KG1 (cell line): ENCODE results near the gene RAPGEF1.
"Not testable (repeated sequence)": the region's sequence is repeated elsewhere in the genome, so short reads cannot be mapped to it uniquely, and the experiment has no call there.

Source experiments
- DNase-seq: peaks from one replicate; lab custom pipeline; 2025; lab: John Stamatoyannopoulos, UW

The RAPGEF1 gene

DNA sequence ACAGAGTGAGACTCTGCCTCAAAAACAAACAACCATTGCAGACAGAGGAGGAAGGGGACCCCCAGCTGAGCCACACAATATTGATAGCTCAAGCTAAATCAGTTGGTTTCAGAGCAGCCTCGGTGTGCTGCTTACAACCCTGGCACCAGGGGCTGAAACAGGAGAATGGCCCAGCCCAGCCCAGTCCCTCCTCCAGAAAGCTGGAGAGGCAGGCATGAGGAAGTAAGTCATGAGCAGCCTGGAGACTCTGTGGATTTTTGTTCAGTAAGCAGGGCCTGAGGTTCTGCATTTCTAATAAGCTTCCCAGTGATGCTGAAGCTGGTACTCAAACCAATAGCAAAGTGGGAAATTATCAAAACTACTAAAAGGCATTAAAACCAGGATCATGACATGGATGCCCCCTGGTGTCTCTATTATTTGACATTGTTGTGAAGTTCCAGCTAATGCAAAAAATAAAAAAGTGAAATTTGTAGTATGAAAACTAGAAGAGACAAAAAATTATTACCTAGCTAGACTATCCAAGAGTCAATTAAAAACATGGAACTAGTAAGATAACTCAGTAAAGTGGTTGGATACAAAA lies 180.4 kb downstream of the RAPGEF1 start:
- DNase-seq: no peak

GRCh38 chr9:131557855-131558548 lies 181.9 kb downstream of the RAPGEF1 start:
- no peak for DNase-seq

GRCh38 chr9:131555841-131556673 lies 183.8 kb downstream of the RAPGEF1 start:
- DNase-seq: no peak

- no peak for DNase-seq
Measured at GRCh38 chr9:131554843-131555351, 185.0 kb downstream of the RAPGEF1 start.

- DNase-seq: no peak
Measured at GRCh38 chr9:131554087-131554842, 185.6 kb downstream of the RAPGEF1 start.

DNA sequence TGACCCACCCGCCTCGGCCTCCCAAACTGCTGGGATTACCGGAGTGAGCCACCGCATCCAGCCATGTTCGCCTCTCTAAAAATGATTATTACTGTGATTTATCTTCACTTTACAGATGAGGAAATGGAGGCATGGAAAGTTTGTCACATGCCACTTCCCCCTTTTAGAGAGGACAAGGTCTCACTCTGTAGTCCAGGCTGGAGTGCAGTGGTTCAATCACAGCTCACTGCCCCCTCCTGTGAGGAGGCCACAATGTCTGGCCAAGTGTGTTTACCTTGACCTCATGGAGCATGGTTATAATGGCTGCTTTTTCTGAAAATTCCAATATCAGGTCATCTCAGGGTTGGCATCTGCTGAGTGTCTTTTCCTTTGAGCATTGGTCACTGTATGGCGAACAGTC lies 187.8 kb downstream of the RAPGEF1 start:
- no peak for DNase-seq

DNA sequence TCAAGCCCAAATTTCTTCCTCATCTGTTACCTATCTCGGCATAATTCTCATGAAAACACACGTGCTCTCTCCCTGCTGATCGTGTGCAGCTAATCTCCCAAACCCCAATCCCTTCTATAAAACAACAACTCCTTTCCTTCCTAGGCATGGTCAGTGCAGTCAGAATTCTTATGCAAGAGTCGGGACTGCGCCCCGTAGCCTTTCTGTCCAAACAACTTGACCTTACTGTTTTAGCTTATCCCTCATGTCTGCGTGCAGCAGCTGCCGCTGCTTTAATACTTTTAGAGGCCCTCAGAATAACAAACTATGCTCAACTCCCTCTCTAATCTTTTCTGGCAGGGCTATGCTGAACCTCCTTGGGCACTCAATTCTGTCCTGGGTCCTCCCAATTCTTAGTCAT lies 189.4 kb downstream of the RAPGEF1 start:
- not testable (repeated sequence) for DNase-seq

- not testable (repeated sequence) for DNase-seq
Measured at GRCh38 chr9:131549186-131549585, 190.7 kb downstream of the RAPGEF1 start.

DNA sequence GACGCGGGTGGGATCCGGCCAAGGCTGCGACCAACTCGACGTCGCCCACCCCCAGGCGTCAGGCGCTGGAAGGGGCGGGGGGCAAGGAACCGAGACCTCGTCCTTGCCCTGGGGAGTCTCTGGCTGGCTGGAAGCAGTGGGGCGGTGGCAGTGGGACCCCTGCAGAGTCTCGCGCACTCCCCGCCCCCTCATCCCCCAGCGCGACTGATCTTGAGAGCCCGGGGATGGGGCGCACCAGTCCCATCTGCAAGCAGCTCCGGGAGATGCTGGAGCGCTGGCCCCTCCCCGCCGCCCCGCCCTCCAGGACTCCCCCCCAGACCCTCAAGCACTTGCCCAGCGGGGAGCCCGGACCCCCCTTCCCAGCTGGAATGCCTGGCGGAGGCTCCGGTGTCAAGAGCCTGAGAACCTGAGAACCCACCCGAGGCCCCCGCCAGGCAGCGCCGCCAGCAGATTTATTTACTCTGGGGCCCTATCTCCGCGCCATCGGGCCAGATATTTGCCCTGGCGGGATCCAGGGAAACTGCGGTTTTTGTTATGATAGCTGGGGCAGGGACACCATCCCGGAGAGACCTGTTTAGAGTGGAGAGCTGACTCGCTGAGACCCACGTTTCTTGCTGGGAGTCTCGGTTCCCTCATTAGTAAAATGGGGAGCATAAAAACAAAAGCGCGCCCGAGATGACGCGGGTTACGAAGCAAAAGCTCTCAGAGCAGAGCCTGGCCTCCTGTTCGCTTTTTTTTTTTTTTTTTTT lies 193.4 kb downstream of the RAPGEF1 start:
- DNase-seq: no peak

GRCh38 chr9:131545786-131546335 lies 194.0 kb downstream of the RAPGEF1 start:
- DNase-seq: no peak

DNA sequence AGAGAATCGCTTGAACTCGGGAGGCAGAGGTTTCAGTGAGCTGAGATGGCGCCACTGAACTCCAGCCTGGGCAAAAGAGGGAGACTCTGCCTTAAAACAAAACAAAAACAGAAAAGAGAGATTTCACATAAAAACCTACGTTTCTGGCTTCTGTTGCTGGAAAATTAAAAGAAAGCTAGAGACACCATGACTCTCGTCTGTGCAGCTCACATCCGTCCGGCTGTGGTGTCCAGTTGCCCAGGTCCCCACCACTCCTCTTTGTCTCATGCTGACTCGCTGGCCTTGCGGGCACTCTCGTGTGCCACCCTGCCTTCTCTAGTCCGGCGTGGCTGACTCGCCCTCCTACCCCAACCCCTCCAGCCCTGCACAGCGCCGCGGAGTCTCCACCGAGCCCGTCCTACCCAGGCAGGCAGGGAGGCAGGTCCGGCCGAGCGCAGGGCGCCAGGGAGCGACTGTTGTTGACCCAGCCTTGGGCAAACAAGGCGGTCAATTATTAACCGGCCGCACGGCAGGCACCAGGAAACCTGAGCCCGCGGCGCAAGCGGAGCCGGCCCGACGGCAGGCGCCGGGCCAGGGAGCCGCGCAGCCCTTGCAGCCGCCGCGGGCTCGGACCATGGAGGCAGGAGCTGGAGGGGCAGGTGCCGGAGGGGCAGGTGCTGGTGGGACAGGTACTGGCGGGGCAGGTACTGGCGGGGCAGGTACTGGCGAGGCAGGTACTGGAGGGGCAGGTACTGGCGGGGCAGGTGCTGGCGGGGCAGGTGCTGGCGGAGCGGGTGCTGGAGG lies 194.7 kb downstream of the RAPGEF1 start, which contains the start of gene PRRT1B:
TSS of gene PRRT1B (plus strand) at position 521 of the 783 bp plus-strand sequence. CDS start at position 614, 93 bp downstream.
- DNase-seq: no peak

DNA sequence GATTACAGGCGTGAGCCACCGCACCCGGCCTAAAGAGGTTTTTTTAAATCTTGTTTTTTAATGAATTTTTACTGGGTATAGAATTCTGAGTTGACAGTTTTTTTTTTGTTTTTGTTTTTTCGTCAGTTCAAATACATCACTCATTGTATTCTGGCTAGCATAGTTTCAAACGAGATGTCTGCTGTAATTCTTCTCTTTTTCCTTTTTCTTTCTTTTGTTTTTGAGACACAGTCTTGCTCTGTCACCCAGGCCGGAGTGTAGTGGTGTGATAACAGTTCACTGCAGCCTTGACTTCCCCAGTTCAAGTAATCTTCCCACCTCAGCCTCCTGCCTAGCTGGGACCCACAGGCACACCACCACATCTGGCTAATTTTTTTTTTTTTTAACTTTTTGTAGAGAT lies 196.7 kb downstream of the RAPGEF1 start:
- DNase-seq: no peak

GRCh38 chr9:131539223-131539923 lies 200.5 kb downstream of the RAPGEF1 start:
- no peak for DNase-seq

DNA sequence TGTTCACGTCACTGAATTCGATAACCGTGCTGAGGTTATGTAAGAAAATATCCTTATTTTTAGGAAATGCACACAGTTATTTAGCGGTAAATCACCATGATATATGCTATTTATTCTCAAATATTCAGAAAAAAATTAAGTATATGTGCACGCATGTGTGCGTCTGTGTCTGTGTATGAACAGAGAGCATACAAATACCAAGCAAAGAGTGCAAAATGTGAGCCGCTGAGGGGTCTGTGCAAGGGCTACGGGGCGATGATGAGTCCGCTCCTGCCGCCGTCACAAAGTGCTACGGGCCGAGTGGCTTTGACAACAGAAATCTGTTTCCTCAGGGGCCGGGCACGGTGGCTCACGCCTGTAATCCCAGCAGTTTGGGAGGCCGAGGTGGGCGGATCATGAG lies 201.9 kb downstream of the RAPGEF1 start:
- DNase-seq: no peak

DNA sequence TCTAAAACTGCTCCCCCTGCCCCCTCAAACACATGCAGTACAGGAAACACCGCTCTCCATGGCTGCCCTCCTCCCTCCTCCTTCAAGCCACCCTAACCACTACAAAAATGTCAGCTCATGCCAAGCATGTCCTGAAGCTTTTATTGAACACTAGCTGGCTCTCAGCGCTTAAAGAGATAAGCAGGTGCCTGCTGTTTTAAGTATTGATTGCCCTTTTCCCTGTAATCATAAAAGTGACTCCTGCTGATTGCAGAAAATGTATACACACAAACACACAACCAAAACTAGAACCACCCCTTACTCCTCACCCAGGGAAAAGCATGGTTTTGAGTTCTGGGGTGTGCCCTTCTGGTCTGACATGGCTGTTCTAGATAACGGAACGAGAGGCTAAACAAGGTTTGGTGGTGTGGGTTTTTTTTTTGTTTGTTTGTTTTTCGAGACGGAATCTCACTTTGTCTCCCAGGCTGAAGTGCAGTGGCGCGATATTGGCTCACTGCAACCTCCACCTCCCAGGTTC lies 205.1 kb downstream of the RAPGEF1 start:
- no peak for DNase-seq

- peak; percentile 44 for DNase-seq
Measured at GRCh38 chr9:131530920-131531832, 208.7 kb downstream of the RAPGEF1 start, which contains the start of gene UCK1. TSS of gene UCK1 (minus strand) at chr9:131531263. CDS start at chr9:131531174, 89 bp downstream.

GRCh38 chr9:131530546-131530919 lies 209.3 kb downstream of the RAPGEF1 start:
- no peak for DNase-seq
